GM12891 (cell line): ENCODE results near the gene ELAVL2.

Experiments used
- DNase-seq: peaks from one replicate; pipeline ENCODE4 v3.0.0; 2011; ENCODE audit warnings: low spot score; ENCODE audit not compliant: insufficient read length
- FAIRE-seq: peaks from 2 replicates; lab custom pipeline; 2011; peaks lifted over from hg19 to GRCh38; lab: Jason Lieb, UNC
- PAX5 ChIP-seq: IDR thresholded peaks from 2 replicates; pipeline ENCODE4 v1.6.1; 2011; ENCODE audit warnings: low read length, moderate library complexity, mild to moderate bottlenecking; ENCODE audit not compliant: insufficient read depth, severe bottlenecking
- POLR2A ChIP-seq: IDR thresholded peaks from 2 replicates; pipeline ENCODE4 v1.6.1; 2011; ENCODE audit warnings: low read depth, low read length, control low read depth
- POLR2AphosphoS5 ChIP-seq: IDR thresholded peaks from 2 replicates; pipeline ENCODE4 v1.6.1; 2011; ENCODE audit warnings: low read depth, low read length, control low read depth
- POU2F2 ChIP-seq: IDR thresholded peaks from 2 replicates; pipeline ENCODE4 v1.6.1; 2011; ENCODE audit warnings: low read depth, mild to moderate bottlenecking, control low read depth, low read length, moderate library complexity
- SPI1 ChIP-seq: IDR thresholded peaks from 2 replicates; pipeline ENCODE4 v1.6.1; 2011; ENCODE audit warnings: low read depth, low read length, control low read depth
- TAF1 ChIP-seq: IDR thresholded peaks from 2 replicates; pipeline ENCODE4 v1.6.1; 2011; ENCODE audit warnings: low read depth, low read length, control low read depth

ELAVL2 gene

DNA sequence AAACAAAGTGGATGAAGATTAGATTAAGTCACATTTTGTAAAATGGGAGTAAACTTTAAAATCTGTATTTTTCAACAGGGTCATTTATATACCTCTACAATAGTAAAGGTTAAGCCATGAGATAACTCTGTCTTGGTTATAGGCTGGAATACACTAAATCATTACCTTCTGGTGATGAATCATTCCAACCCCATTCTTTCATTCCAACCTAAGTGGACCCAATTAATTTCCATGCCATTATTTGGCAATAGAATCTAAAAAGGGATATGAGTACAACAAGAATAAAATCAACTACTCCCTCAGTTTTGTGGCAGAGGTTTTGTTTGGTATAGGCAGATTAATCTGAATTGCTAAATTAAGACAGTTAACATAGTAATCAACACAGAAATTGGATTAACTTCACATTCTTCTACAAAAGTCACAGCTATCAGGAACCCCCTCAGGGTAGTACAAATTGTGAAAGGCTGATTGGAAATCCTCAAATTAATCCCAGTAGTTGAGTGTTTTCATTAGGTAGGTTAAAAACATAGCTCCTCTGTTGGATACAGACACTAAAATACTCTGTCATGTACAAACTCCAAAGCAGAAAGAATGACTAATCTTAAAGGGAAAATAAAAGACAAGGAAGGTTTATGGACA lies 54.2 kb downstream of the ELAVL2 start:
- DNase-seq = no peak

DNA sequence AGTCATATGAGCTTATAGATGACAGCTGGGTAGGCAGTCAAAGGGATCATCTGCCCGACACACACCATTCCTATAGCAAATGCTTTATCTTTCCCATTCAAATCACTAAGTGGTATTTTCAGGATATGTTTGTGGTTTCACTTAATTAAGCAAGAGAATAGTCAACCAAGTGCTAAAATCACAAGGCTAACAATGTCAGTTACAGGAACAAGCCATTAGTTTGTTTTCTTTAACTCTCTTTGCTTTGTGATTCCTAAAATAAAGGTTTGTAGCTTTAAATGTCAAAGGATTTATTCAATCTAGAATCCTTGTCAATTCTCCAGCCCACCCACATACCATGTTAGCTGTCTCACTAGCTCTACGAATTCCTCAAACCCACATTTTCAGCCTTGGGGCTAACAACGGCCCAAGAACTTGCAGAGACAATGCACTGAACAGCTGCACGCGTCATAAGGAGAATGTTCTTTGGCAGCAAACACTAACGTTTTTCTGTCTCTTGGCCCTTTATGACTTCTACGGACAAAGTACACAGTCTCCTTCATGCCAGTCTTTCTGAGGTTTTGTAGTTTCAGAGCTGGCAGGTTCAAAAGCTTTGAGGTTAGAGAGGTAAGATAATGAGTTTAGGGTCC lies 56.6 kb downstream of the ELAVL2 start:
- FAIRE-seq = no peak
- DNase-seq = no peak
- TF ChIP-seq PAX5 = no peak
- no peak for TF ChIP-seq SPI1
- TF ChIP-seq POLR2A = no peak
- no peak for TF ChIP-seq POLR2AphosphoS5

More for the DNA sequence above, 54.2 kb downstream of the ELAVL2 start:
- no peak for TF ChIP-seq TAF1
- TF ChIP-seq PAX5 = no peak
- TF ChIP-seq POU2F2 = no peak
- no peak for TF ChIP-seq SPI1
- TF ChIP-seq POLR2A = no peak
- no peak for TF ChIP-seq POLR2AphosphoS5
- FAIRE-seq = no peak

- no peak for TF ChIP-seq POU2F2
- TF ChIP-seq TAF1 = no peak
- TF ChIP-seq PAX5 = no peak
- no peak for TF ChIP-seq SPI1
- no peak for TF ChIP-seq POLR2A
- no peak for TF ChIP-seq POLR2AphosphoS5
- no peak for DNase-seq
- no peak for FAIRE-seq
These were observed 57.2 kb downstream of the ELAVL2 start for GRCh38 chr9:23768861-23769260.

GRCh38 chr9:23766613-23767012 lies 59.4 kb downstream of the ELAVL2 start:
- DNase-seq (no peak), FAIRE-seq (no peak)
- TF ChIP-seq SPI1 (no peak), POLR2A (no peak), POLR2AphosphoS5 (no peak), POU2F2 (no peak), PAX5 (no peak), TAF1 (no peak)

GRCh38 chr9:23765561-23765960 lies 60.5 kb downstream of the ELAVL2 start:
- FAIRE-seq = no peak
- TF ChIP-seq POU2F2 = no peak
- no peak for TF ChIP-seq TAF1
- TF ChIP-seq SPI1 = no peak
- TF ChIP-seq PAX5 = no peak
- no peak for TF ChIP-seq POLR2AphosphoS5
- TF ChIP-seq POLR2A = no peak

DNA sequence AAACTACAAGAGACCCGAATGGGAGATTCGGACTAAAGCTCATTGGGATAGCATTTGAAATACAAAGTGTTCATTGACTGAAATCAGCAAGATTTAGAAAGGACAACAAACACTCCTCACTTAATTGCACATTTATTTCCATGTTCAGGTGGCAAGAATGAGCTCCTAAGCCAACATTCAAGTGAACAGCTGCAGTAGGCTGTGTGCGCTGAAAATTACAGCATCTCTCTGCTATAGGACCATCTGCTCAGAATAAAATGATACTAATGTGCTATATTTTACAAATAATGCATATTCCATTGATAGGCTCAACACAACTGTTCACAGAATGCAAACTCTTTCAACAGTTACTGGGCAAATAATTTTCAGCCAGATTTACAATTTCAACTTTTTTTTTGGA lies 61.8 kb downstream of the ELAVL2 start:
- DNase-seq = no peak
- FAIRE-seq = no peak
- TF ChIP-seq SPI1 (no peak), PAX5 (no peak), POLR2AphosphoS5 (no peak), TAF1 (no peak), POLR2A (no peak), POU2F2 (no peak)

More at GRCh38 chr9:23765561-23765960, 60.5 kb downstream of the ELAVL2 start:
- DNase-seq = no peak

DNA sequence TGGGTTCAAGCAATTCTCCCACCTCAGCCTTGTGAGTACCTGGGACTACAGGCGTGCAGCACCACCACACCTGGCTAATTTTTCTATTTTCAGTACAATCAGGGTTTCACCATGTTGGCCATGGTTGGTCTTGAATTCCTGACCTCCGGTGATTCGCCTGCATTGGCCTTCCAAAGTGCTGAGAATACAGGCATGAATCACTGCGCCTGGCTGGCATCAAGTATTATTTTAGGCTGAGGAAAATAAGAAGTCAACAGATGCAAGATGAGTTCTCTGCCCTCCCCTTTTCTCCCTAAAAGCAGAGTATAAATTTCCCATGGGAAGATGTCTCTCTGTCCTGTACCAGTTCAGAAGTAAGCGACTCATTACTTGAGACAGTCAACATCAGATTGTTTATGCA lies 71.5 kb downstream of the ELAVL2 start:
- FAIRE-seq = no peak
- DNase-seq = no peak

GRCh38 chr9:23752859-23753258 lies 73.2 kb downstream of the ELAVL2 start:
- DNase-seq (no peak), FAIRE-seq (no peak)
- TF ChIP-seq SPI1 (no peak), PAX5 (no peak), TAF1 (no peak), POLR2AphosphoS5 (no peak), POU2F2 (no peak), POLR2A (no peak)

More for the DNA sequence above, 71.5 kb downstream of the ELAVL2 start:
- TF ChIP-seq SPI1 (no peak), TAF1 (no peak)

GRCh38 chr9:23751633-23752032 lies 74.4 kb downstream of the ELAVL2 start:
- TF ChIP-seq SPI1 (no peak), POLR2A (no peak), POU2F2 (no peak)
- FAIRE-seq (no peak), DNase-seq (no peak)

DNA sequence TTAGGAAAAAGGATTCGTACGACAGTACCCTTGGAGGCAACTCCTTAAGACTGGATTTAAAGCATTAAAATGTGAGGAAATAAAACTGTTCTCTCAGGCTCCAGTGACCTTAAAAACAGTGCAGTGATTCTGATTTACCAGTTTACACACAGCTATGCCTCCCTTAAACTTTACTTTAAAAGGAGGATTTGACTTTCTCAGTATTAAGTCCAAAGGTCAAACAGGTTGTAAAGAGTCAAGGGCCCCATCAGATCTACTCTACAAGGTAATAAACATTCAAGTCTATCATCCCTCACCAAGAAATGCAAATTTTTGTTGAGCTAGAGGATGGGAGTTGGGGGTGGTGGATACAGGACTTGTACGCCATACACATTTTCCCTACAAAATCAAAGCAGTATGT lies 75.2 kb downstream of the ELAVL2 start:
- FAIRE-seq = no peak
- DNase-seq = no peak
- TF ChIP-seq SPI1 (no peak), POU2F2 (no peak), POLR2AphosphoS5 (no peak), TAF1 (no peak), POLR2A (no peak), PAX5 (no peak)
